Astrocyte (in vitro differentiated cells and primary cell): ENCODE data around the gene SMARCA2. TPM values are rescaled to one million over a fixed set of nuclear protein-coding genes. Genes with fewer than 3 reads are reported as not detected.

ENCODE experiments used
- DNase-seq: peaks from one replicate; pipeline ENCODE4 v3.0.0-alpha.2; 2010; ENCODE audit warnings: low read depth
- FAIRE-seq: peaks from 2 replicates; lab custom pipeline; 2011; peaks lifted over from hg19 to GRCh38; lab: Jason Lieb, UNC
- H2AFZ ChIP-seq: 2 replicates; pipeline ENCODE4 v1.6.0; 2012; ENCODE audit warnings: low read depth, low read length, inconsistent platforms
- H3K27ac ChIP-seq: 2 replicates; pipeline ENCODE4 v1.5.1; 2011; ENCODE audit warnings: low read depth, low read length, inconsistent platforms
- H3K27me3 ChIP-seq: 2 replicates; pipeline ENCODE4 v1.6.0; 2011; ENCODE audit warnings: low read length, inconsistent platforms; ENCODE audit not compliant: insufficient read depth
- H3K36me3 ChIP-seq: 2 replicates; pipeline ENCODE4 v1.5.1; 2011; ENCODE audit warnings: low read length, inconsistent platforms; ENCODE audit not compliant: insufficient read depth
- H3K4me1 ChIP-seq: 2 replicates; pipeline ENCODE4 v1.5.1; 2011; ENCODE audit warnings: low read length, inconsistent platforms; ENCODE audit not compliant: insufficient read depth
- H3K4me2 ChIP-seq: 2 replicates; pipeline ENCODE4 v1.6.0; 2012; ENCODE audit warnings: low read length, inconsistent platforms
- H3K4me3 ChIP-seq: 2 replicates; pipeline ENCODE4 v1.5.1; 2011; ENCODE audit warnings: low read depth, mild to moderate bottlenecking, low read length, inconsistent platforms; ENCODE audit not compliant: insufficient read depth
- H3K79me2 ChIP-seq: 2 replicates; pipeline ENCODE4 v1.6.0; 2012; ENCODE audit warnings: mild to moderate bottlenecking, low read length, inconsistent platforms; ENCODE audit not compliant: insufficient read depth
- H3K9ac ChIP-seq: 2 replicates; pipeline ENCODE4 v1.6.0; 2012; ENCODE audit warnings: mild to moderate bottlenecking, low read length, inconsistent platforms
- H3K9me3 ChIP-seq: 2 replicates; pipeline ENCODE4 v1.5.1; 2012; ENCODE audit warnings: low read depth, mild to moderate bottlenecking, low read length, inconsistent platforms; ENCODE audit not compliant: insufficient read depth
- H4K20me1 ChIP-seq: 2 replicates; pipeline ENCODE4 v1.6.0; 2012; ENCODE audit warnings: low read length, inconsistent platforms; ENCODE audit not compliant: insufficient read depth
- H3K27ac Mint-ChIP-seq: one replicate; pipeline ENCODE4 v1.8.0; 2021; ENCODE audit warnings: mild to moderate bottlenecking, mixed read lengths; ENCODE audit not compliant: unreplicated experiment
- H3K27me3 Mint-ChIP-seq: one replicate; pipeline ENCODE4 v1.8.0; 2021; ENCODE audit warnings: low read depth, mixed read lengths; ENCODE audit not compliant: unreplicated experiment
- H3K36me3 Mint-ChIP-seq: one replicate; pipeline ENCODE4 v1.8.0; 2021; ENCODE audit warnings: low read depth, mixed read lengths; ENCODE audit not compliant: unreplicated experiment
- H3K4me1 Mint-ChIP-seq: one replicate; pipeline ENCODE4 v1.8.0; 2021; ENCODE audit warnings: low read depth, mixed read lengths; ENCODE audit not compliant: unreplicated experiment
- H3K4me3 Mint-ChIP-seq: one replicate; pipeline ENCODE4 v1.8.0; 2021; ENCODE audit warnings: mild to moderate bottlenecking, moderate library complexity, mixed read lengths; ENCODE audit not compliant: unreplicated experiment
- H3K9me3 Mint-ChIP-seq: one replicate; pipeline ENCODE4 v1.8.0; 2021; ENCODE audit warnings: mild to moderate bottlenecking, mixed read lengths; ENCODE audit not compliant: unreplicated experiment
- EZH2 ChIP-seq: IDR thresholded peaks from 2 replicates; pipeline ENCODE4 v1.6.1; 2012; ENCODE audit warnings: mild to moderate bottlenecking, low read length, inconsistent platforms; ENCODE audit not compliant: insufficient read depth
- total RNA-seq: library from RNA; stranded (reverse); gene quantifications from 2 replicates; pipeline ENCODE4 v1.2.1, GENCODE V29; 2021
- TF ChIP-seq, protein P1 (sequence below): IDR thresholded peaks from 2 replicates; pipeline ENCODE4 v1.5.1; 2011; ENCODE audit warnings: low read depth, mild to moderate bottlenecking, inconsistent platforms, low read length, moderate library complexity; ENCODE audit not compliant: insufficient read depth

The SMARCA2 gene
- total RNA-seq, 1 donor from 2014 or later = 54.2 TPM

DNA sequence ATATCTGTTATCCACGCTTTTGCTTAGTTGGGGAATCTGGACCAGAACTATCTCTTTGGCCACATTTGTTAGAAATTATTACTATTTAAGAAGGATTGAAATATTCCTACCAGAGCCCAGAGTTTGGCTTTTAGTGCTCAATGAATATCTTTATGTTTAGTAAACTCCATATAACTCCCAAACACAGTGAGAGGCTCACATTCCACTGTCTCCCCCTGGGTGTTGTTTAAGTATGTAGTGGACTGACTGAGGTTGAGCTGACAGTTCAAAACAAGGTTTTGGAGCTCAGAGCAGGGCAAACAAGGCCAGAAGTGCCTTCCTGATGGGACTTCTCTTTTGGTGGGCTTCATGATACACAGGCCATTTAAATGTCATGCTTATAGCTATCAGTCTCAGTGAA lies 216.0 kb downstream of the SMARCA2 start:
- H3K4me3 ChIP-seq = no peak overlapping the region
- H3K27ac Mint-ChIP-seq = no peak overlapping the region
- DNase-seq = no peak
- no peak overlapping the region for H3K9ac ChIP-seq
- no peak overlapping the region for H2AFZ ChIP-seq
- H3K4me1 ChIP-seq = peaks cover 4% of the 10 kb centered on the region
- H3K27me3 Mint-ChIP-seq = no peaks in the 10 kb centered on the region
- peaks cover 3% of the 10 kb centered on the region for H3K27me3 ChIP-seq
- no peak overlapping the region for H3K4me2 ChIP-seq
- no peak overlapping the region for H3K4me3 Mint-ChIP-seq
- FAIRE-seq = no peak
- TF ChIP-seq, protein P1, sequence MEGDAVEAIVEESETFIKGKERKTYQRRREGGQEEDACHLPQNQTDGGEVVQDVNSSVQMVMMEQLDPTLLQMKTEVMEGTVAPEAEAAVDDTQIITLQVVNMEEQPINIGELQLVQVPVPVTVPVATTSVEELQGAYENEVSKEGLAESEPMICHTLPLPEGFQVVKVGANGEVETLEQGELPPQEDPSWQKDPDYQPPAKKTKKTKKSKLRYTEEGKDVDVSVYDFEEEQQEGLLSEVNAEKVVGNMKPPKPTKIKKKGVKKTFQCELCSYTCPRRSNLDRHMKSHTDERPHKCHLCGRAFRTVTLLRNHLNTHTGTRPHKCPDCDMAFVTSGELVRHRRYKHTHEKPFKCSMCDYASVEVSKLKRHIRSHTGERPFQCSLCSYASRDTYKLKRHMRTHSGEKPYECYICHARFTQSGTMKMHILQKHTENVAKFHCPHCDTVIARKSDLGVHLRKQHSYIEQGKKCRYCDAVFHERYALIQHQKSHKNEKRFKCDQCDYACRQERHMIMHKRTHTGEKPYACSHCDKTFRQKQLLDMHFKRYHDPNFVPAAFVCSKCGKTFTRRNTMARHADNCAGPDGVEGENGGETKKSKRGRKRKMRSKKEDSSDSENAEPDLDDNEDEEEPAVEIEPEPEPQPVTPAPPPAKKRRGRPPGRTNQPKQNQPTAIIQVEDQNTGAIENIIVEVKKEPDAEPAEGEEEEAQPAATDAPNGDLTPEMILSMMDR = no peak
- no peak for TF ChIP-seq EZH2
- no peaks in the 10 kb centered on the region for H3K9me3 ChIP-seq
- H3K27ac ChIP-seq = no peak overlapping the region
- no peaks in the 10 kb centered on the region for H4K20me1 ChIP-seq
- no peaks in the 10 kb centered on the region for H3K36me3 Mint-ChIP-seq
- H3K79me2 ChIP-seq = no peaks in the 10 kb centered on the region
- peaks cover 12% of the 10 kb centered on the region for H3K4me1 Mint-ChIP-seq
- H3K9me3 Mint-ChIP-seq = peaks cover 7% of the 10 kb centered on the region
- H3K36me3 ChIP-seq = no peaks in the 10 kb centered on the region

DNA sequence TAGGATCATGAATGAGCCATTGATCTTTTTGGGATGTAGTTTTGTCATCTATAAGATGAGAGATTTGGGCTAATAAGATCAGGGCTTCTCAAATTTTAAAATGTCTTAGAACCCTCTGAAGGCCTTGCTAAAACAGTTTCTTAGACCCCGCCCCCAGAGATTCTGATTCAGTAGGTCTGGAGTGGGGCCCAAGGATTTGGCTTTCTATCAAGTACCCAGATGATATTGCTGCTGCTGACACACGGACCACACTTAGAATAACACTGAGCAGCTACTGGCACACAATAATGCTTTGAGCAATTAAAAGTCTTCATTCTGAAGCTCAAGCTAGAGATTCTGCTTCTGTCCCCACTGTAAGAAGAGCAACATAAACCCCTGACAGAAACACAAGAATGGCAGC lies 216.7 kb downstream of the SMARCA2 start:
- no peak overlapping the region for H3K4me3 Mint-ChIP-seq
- H3K9ac ChIP-seq = no peak overlapping the region
- H3K27me3 ChIP-seq = peaks cover 3% of the 10 kb centered on the region
- no peaks in the 10 kb centered on the region for H3K27me3 Mint-ChIP-seq
- no peak for FAIRE-seq
- H3K79me2 ChIP-seq = no peaks in the 10 kb centered on the region
- peaks cover 4% of the 10 kb centered on the region for H3K4me1 ChIP-seq
- no peak overlapping the region for H3K27ac ChIP-seq
- H3K9me3 Mint-ChIP-seq = peaks cover 7% of the 10 kb centered on the region
- no peak overlapping the region for H2AFZ ChIP-seq
- no peak overlapping the region for H3K4me2 ChIP-seq
- H3K4me3 ChIP-seq = no peak overlapping the region
- H3K9me3 ChIP-seq = no peaks in the 10 kb centered on the region
- peak; percentile 73 for DNase-seq
- TF ChIP-seq EZH2 = no peak
- TF ChIP-seq, protein P1 = no peak
- H3K4me1 Mint-ChIP-seq = peaks cover 12% of the 10 kb centered on the region
- no peak overlapping the region for H3K27ac Mint-ChIP-seq
- no peaks in the 10 kb centered on the region for H4K20me1 ChIP-seq
- no peaks in the 10 kb centered on the region for H3K36me3 ChIP-seq
- no peaks in the 10 kb centered on the region for H3K36me3 Mint-ChIP-seq

DNA sequence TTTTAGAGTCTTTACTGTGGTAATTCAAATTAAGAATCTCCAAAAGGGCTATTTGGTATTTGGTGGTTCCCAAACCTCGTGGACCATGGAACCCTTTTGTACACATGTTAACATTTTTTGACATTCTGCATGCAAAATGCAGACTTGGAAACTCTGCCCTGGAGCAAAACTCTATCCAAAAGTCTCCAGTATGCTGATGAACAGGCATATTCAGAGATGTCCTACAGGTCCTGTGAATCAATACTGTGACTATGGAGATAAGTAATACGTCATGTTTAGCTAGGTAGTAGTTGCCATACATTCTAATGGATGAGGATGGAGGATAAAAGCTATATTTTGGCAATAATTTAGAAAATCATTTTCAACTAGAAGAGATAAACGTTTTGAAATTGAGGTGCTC lies 218.1 kb downstream of the SMARCA2 start:
- Histone ChIP-seq H2AFZ (no peak overlapping the region), H4K20me1 (no peaks in the 10 kb centered on the region), H3K27me3 (peaks cover 3% of the 10 kb centered on the region), H3K79me2 (no peaks in the 10 kb centered on the region), H3K9me3 (no peaks in the 10 kb centered on the region), H3K27ac (no peak overlapping the region), H3K4me3 (no peak overlapping the region), H3K9ac (no peak overlapping the region), H3K4me2 (no peak overlapping the region), H3K36me3 (no peaks in the 10 kb centered on the region), H3K4me1 (peaks cover 4% of the 10 kb centered on the region)
- FAIRE-seq (no peak), DNase-seq (no peak)
- Mint-ChIP-seq H3K4me1 (peaks cover 12% of the 10 kb centered on the region), H3K27me3 (no peaks in the 10 kb centered on the region), H3K36me3 (no peaks in the 10 kb centered on the region), H3K27ac (no peak overlapping the region), H3K9me3 (peaks cover 7% of the 10 kb centered on the region), H3K4me3 (no peak overlapping the region)
- no peak for TF ChIP-seq EZH2
- TF ChIP-seq, protein P1 = no peak
